Naive B cell (primary cell): Measurements from ENCODE around the gene CBLN3. TPM values are rescaled to one million over a fixed set of nuclear protein-coding genes. Genes with fewer than 3 reads are reported as not detected.
"Not testable (repeated sequence)": the region's sequence is repeated elsewhere in the genome, so short reads cannot be mapped to it uniquely, and the experiment has no call there.

Experiments used
- ATAC-seq, 2 donors: fragments of 150-1000 bp; cut with Tn5 transposase; 2 replicates each; pipeline ENCODE4 v1.10.0; 2021; ENCODE audit warnings: low read depth in 2 of 2, mild to moderate bottlenecking in 2 of 2, moderate library complexity in 2 of 2
- DNase-seq: peaks from one replicate; pipeline ENCODE4 v3.0.0; 2022
- H3K27ac Mint-ChIP-seq, 6 donors: one replicate each; pipeline ENCODE4 v1.8.0; 2020 to 2022; ENCODE audit warnings: mild to moderate bottlenecking in 6 of 6, mixed read lengths in 6 of 6, moderate library complexity in 5 of 6, inconsistent platforms in 2 of 6
- H3K27me3 Mint-ChIP-seq, 3 donors: one replicate each; pipeline ENCODE4 v1.8.0; 2021 to 2022; ENCODE audit warnings: mixed read lengths in 3 of 3, mild to moderate bottlenecking in 1 of 3
- H3K36me3 Mint-ChIP-seq, 2 donors: one replicate each; pipeline ENCODE4 v1.8.0; 2020 to 2022; ENCODE audit warnings: mixed read lengths in 2 of 2, inconsistent platforms in 1 of 2, mild to moderate bottlenecking in 1 of 2
- H3K4me1 Mint-ChIP-seq, 3 donors: one replicate each; pipeline ENCODE4 v1.8.0; 2020 to 2022; ENCODE audit warnings: mixed read lengths in 3 of 3, inconsistent platforms in 1 of 3, mild to moderate bottlenecking in 1 of 3, moderate library complexity in 1 of 3
- H3K4me3 Mint-ChIP-seq, 8 donors: one replicate each; pipeline ENCODE4 v1.8.0; 2020 to 2022; ENCODE audit warnings: mild to moderate bottlenecking in 8 of 8, mixed read lengths in 8 of 8, moderate library complexity in 8 of 8, inconsistent platforms in 2 of 8
- H3K9me3 Mint-ChIP-seq, 7 donors: one replicate each; pipeline ENCODE4 v1.8.0; 2020 to 2022; ENCODE audit warnings: mixed read lengths in 7 of 7, mild to moderate bottlenecking in 5 of 7, inconsistent platforms in 2 of 7, moderate library complexity in 1 of 7
- polyA plus RNA-seq, 6 donors: library from polyadenylated mRNA; unstranded; fragments of 300-500 nt; fragmentation: Illumina TruSeq; gene quantifications; one replicate each; pipeline ENCODE4 v1.2.3, GENCODE V29; 2021; ENCODE audit warnings: low read depth in 6 of 6

The CBLN3 gene
- polyA plus RNA-seq, 6 donors from 2014 or later = 0.70 to 2.6 (median 2.1) TPM

GRCh38 chr14:24389226-24389848, 40.1 kb downstream of the CBLN3 start:
- DNase-seq (no peak), ATAC-seq (no peak)
- H3K4me3 Mint-ChIP-seq = no peak overlapping the region
- H3K4me1 Mint-ChIP-seq = no peaks in the 10 kb centered on the region
- H3K9me3 Mint-ChIP-seq = peaks cover 0 to 1% (median 0%) of the 10 kb centered on the region in 7 donors
- no peak overlapping the region for H3K27ac Mint-ChIP-seq
- no peaks in the 10 kb centered on the region for H3K36me3 Mint-ChIP-seq
- peaks cover 29 to 47% (median 36%) of the 10 kb centered on the region in 3 donors for H3K27me3 Mint-ChIP-seq

GRCh38 chr14:24388474-24389179, 40.8 kb downstream of the CBLN3 start:
- Mint-ChIP-seq H3K9me3 (peaks cover 0 to 1% (median 0%) of the 10 kb centered on the region in 7 donors), H3K4me1 (no peaks in the 10 kb centered on the region), H3K27ac (no peak overlapping the region), H3K4me3 (no peak overlapping the region), H3K27me3 (peaks cover 34 to 53% (median 36%) of the 10 kb centered on the region in 3 donors), H3K36me3 (no peaks in the 10 kb centered on the region)
- DNase-seq (no peak), ATAC-seq (no peak)

GRCh38 chr14:24387579-24387978, 41.9 kb downstream of the CBLN3 start:
- H3K9me3 Mint-ChIP-seq, ATAC-seq, H3K4me1 Mint-ChIP-seq, H3K27ac Mint-ChIP-seq, DNase-seq, H3K36me3 Mint-ChIP-seq, H3K4me3 Mint-ChIP-seq: not testable (repeated sequence)
- peaks cover 33 to 50% (median 36%) of the 10 kb centered on the region in 3 donors for H3K27me3 Mint-ChIP-seq

- Mint-ChIP-seq H3K36me3 (no peaks in the 10 kb centered on the region), H3K27me3 (peaks cover 29 to 44% (median 31%) of the 10 kb centered on the region in 3 donors), H3K4me3 (no peak overlapping the region), H3K27ac (no peak overlapping the region), H3K9me3 (peaks cover 0 to 1% (median 0%) of the 10 kb centered on the region in 7 donors), H3K4me1 (no peaks in the 10 kb centered on the region)
- ATAC-seq (no peak), DNase-seq (no peak)
Measured at GRCh38 chr14:24387009-24387345, 42.5 kb downstream of the CBLN3 start.

- H3K4me1 Mint-ChIP-seq = no peaks in the 10 kb centered on the region
- H3K4me3 Mint-ChIP-seq = no peak overlapping the region
- ATAC-seq (no peak), DNase-seq (no peak)
- no peak overlapping the region for H3K27ac Mint-ChIP-seq
- no peaks in the 10 kb centered on the region for H3K9me3 Mint-ChIP-seq
- peaks cover 17 to 32% (median 23%) of the 10 kb centered on the region in 3 donors for H3K27me3 Mint-ChIP-seq
- H3K36me3 Mint-ChIP-seq = no peaks in the 10 kb centered on the region
Measured at GRCh38 chr14:24385524-24385923, 43.9 kb downstream of the CBLN3 start.

- ATAC-seq (no peak), DNase-seq (no peak)
- H3K4me1 Mint-ChIP-seq = no peaks in the 10 kb centered on the region
- peaks cover 13 to 25% (median 18%) of the 10 kb centered on the region in 3 donors for H3K27me3 Mint-ChIP-seq
- no peaks in the 10 kb centered on the region for H3K9me3 Mint-ChIP-seq
- H3K4me3 Mint-ChIP-seq = peak overlapping the region in 1 of 8 donors; percentile 16
- H3K27ac Mint-ChIP-seq = no peak overlapping the region
- H3K36me3 Mint-ChIP-seq = no peaks in the 10 kb centered on the region
Measured at GRCh38 chr14:24384169-24384568, 45.3 kb downstream of the CBLN3 start.

- Mint-ChIP-seq H3K4me3 (no peak overlapping the region), H3K36me3 (no peaks in the 10 kb centered on the region), H3K27me3 (peaks cover 8 to 12% (median 11%) of the 10 kb centered on the region in 3 donors), H3K9me3 (no peaks in the 10 kb centered on the region), H3K27ac (no peak overlapping the region), H3K4me1 (no peaks in the 10 kb centered on the region)
- DNase-seq (no peak), ATAC-seq (no peak)
Measured at GRCh38 chr14:24382064-24382371, 47.5 kb downstream of the CBLN3 start.

- Mint-ChIP-seq H3K27ac (no peak overlapping the region), H3K9me3 (no peaks in the 10 kb centered on the region), H3K4me3 (no peak overlapping the region), H3K36me3 (no peaks in the 10 kb centered on the region), H3K4me1 (no peaks in the 10 kb centered on the region), H3K27me3 (peaks cover 4 to 14% (median 6%) of the 10 kb centered on the region in 3 donors)
- DNase-seq (no peak), ATAC-seq (no peak)
Measured at GRCh38 chr14:24381363-24382063, 48.0 kb downstream of the CBLN3 start.

- no peak for DNase-seq
- Mint-ChIP-seq H3K27me3 (peaks cover 0 to 14% (median 6%) of the 10 kb centered on the region in 3 donors), H3K36me3 (no peaks in the 10 kb centered on the region), H3K9me3 (no peaks in the 10 kb centered on the region), H3K4me1 (no peaks in the 10 kb centered on the region), H3K4me3 (no peak overlapping the region), H3K27ac (no peak overlapping the region)
- no peak for ATAC-seq
Measured at GRCh38 chr14:24379907-24380730, 49.3 kb downstream of the CBLN3 start.

GRCh38 chr14:24378981-24379906, 50.2 kb downstream of the CBLN3 start:
- Mint-ChIP-seq H3K27me3 (peaks cover 0 to 11% (median 4%) of the 10 kb centered on the region in 3 donors), H3K36me3 (no peaks in the 10 kb centered on the region), H3K4me3 (no peak overlapping the region), H3K9me3 (no peaks in the 10 kb centered on the region), H3K4me1 (no peaks in the 10 kb centered on the region), H3K27ac (peak overlapping the region in 1 of 6 donors; percentile 54)
- ATAC-seq (no peak), DNase-seq (no peak)

- H3K9me3 Mint-ChIP-seq = no peaks in the 10 kb centered on the region
- H3K4me1 Mint-ChIP-seq = no peaks in the 10 kb centered on the region
- DNase-seq = no peak
- no peak overlapping the region for H3K4me3 Mint-ChIP-seq
- no peak overlapping the region for H3K27ac Mint-ChIP-seq
- no peaks in the 10 kb centered on the region for H3K36me3 Mint-ChIP-seq
- peaks cover 0 to 5% (median 0%) of the 10 kb centered on the region in 3 donors for H3K27me3 Mint-ChIP-seq
- no peak for ATAC-seq
Measured at GRCh38 chr14:24378327-24378726, 51.1 kb downstream of the CBLN3 start.

- Mint-ChIP-seq H3K27ac (no peak overlapping the region), H3K4me3 (no peak overlapping the region), H3K27me3 (peaks cover 0 to 5% (median 0%) of the 10 kb centered on the region in 3 donors), H3K36me3 (no peaks in the 10 kb centered on the region), H3K4me1 (no peaks in the 10 kb centered on the region), H3K9me3 (no peaks in the 10 kb centered on the region)
- DNase-seq (no peak), ATAC-seq (no peak)
Measured at GRCh38 chr14:24377657-24378056, 51.8 kb downstream of the CBLN3 start.
